Kidney tubule cell (primary cell): ENCODE results near the gene DNAJC5.

Source experiments
- DNase-seq: peaks from one replicate; pipeline ENCODE4 v3.0.0-alpha.2; 2018; ENCODE audit warnings: low spot score

The DNAJC5 gene

DNA sequence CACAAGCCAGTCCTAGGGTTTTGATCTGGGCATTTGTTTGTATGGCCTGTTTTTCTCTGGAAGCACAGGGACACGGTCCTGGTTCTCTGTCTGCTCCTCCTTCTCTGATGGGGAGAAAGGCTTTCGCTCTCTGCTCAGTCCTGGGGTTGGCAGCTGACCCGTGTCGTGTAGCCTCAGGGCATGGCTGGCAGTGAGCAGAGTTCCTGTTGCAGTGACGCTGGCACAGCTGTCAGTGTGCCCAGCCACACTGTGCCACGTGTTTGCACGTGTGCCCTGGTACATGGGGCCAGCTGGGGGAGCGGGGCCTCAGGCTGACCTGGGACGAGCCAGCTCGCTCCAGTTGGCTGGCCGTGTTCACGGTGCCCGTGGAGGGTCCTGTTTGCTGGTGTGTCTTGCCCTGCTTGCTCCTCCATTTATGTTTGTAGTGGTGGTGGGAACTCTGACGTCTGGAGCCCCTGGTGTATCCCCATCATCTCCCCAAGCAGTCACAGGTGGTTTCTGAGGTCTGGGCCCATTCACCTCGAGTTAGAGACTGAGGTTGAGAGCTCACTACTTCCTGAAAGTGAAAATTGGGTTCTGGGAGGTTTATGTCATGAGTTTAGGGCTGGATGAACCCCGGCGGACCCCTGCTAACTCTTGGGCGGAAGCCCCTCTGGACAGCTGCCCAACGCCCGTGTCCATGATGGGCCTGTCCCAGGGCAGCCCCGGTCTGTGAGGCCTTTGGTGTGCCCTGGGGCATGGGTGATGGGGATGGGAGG is 10.2 kb upstream of the DNAJC5 start:
- DNase-seq: no peak

DNA sequence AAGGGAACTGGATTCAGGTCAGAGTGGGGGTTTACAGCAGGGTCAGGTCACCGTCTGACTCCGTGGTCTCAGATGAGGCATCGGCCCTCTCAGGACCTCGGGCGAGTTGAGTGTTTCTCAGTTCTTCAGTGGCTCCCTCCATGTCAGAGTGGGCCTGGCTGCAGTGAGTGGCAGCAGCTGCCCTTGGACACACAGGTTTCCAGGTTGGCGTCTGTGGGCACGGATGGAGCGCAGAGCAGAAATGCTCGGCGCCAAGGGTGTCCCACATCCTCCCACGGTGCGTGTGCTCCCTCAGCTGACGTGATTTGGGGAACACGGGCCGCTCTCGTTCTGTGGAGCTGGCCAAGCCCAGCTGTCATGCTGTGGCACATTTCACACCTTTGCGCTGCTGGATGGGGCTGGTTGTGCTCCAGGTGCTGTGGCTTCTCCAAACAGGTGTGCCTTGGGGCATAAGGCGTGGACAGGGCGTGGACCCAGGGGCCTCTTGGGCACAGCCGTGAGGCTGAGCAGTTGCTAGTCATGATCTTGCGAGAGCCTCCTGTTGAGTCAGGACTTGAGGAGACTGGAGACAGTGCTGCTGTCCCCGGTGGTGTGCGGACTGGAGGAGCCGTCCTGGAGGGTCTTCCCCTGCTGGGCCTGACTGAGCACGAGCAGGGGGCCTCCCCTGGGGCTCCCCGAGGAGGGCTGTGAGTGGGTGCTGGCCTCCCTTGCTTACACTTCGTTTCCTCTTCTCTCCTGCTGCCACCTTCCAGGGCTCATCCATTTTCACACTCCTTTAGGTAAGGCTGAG is 9.5 kb upstream of the DNAJC5 start:
- DNase-seq: no peak

DNA sequence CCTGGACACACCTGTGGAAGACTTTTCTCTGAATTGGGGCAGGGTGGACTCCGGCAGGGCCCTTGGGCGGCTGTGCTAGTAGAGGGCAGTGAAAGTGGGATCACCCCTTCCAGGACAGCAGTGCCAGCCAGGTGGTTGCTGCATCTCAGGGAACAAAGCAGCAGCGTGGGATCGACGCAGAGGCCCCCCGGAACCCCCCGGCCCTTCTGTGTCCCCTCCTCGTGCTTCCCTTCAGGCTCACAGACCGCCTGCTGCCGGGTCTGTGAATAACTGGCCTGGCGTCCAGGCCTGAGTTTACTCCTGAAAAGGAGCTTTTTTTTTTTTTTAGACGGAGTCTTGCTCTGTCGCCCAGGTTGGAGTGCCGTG is 8.9 kb upstream of the DNAJC5 start:
- DNase-seq: no peak

DNA sequence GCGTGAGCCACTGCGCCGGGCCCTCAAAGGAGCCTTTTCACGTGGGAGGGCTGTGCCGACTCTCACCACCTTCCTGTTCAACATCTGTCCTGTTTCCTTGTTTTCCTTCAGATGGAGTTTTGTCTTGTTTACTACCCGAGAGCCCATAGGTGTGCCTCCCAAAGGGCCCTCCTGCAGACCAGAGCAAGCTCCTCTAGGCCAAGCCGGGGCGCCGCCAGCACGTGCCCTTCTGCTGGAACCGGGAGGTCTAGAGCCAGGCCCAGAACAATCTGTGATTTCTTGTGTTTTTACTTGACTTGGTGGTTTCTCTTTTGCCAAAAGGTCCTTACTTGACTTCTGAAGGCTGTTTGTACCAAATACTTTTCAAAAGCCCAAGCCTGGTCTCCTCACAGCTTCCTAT is 8.0 kb upstream of the DNAJC5 start:
- DNase-seq: no peak

DNA sequence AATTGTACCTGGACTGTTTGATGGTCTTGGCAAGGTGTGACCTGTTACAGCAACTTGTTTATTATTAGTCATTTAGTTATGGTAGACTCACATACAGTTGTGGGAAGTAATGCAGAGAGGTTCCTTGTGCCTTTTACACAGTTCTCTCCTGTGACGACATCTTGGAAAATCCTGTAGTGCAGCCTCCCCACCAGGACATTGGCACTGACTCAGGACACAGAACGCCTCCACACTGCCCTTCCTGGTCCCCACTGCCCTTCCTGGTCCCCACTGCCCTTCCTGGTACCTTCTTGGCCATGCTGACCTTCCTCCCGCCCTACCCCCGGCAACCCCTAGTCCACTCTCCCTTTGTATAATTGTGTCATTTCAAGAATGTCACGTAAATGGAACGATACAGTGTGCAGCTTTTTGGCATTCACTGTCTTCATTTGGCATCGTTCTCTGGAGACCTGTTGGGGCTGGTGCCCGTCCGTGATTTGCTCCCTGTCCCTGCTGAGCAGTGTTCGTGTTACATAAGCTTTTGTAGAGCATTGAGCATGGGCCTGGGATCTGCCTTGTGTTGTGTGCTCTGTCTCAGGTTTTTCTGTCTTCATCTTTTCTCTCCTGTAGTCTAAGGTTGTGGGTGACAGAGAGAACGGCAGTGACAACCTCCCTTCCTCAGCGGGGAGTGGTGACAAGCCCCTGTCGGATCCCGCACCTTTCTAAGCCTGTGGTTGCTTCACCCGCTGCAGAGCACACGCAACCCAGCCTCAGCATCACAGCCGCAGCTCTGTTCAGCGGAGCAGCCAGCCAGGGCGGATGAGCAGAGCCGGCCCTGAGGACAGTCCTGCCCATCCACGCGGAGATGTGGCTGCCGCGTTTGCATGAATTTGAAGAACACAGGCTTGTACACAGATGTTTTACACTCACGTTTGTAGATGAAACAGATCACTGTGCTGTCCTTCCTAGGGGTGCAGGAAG is 5.4 kb upstream of the DNAJC5 start:
- DNase-seq: no peak

DNA sequence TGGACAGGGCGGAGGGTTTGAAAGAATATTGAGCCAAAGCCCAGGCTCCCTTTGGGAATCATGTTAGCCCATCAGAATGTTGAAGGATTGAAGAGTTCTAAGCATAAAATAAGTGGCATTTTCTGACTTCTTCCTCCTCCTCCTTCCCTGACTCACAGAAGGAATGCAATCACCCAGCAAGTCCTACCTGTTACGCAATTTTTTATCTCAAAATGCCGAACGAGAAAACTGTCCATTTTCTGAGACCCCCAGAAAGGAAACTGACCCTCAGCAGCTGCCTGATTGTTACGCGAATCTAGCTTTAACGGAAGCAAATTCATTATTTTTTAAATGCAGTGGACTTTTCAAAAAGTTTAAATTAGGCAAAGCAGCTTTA is 4.7 kb upstream of the DNAJC5 start:
- DNase-seq: no peak

DNA sequence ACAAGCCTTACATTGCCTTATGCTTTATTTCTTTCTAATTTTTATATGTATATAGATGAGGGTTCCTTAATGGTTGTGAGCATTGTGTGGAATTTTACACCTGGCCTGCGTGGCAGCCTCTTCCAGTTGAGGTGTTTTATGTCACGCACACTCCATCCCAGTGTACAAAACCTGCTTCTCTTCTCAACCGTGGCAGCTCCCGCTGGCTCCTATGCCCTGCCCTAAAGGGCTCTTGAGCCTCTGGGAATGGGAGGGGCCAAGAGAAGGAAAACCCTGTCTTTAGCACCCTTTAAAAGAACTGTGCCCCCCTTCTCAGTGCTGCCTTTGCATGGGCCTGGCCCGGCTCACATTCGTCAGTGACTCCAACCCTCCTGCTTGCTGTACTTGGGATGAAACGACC is 4.3 kb upstream of the DNAJC5 start:
- no peak for DNase-seq

DNA sequence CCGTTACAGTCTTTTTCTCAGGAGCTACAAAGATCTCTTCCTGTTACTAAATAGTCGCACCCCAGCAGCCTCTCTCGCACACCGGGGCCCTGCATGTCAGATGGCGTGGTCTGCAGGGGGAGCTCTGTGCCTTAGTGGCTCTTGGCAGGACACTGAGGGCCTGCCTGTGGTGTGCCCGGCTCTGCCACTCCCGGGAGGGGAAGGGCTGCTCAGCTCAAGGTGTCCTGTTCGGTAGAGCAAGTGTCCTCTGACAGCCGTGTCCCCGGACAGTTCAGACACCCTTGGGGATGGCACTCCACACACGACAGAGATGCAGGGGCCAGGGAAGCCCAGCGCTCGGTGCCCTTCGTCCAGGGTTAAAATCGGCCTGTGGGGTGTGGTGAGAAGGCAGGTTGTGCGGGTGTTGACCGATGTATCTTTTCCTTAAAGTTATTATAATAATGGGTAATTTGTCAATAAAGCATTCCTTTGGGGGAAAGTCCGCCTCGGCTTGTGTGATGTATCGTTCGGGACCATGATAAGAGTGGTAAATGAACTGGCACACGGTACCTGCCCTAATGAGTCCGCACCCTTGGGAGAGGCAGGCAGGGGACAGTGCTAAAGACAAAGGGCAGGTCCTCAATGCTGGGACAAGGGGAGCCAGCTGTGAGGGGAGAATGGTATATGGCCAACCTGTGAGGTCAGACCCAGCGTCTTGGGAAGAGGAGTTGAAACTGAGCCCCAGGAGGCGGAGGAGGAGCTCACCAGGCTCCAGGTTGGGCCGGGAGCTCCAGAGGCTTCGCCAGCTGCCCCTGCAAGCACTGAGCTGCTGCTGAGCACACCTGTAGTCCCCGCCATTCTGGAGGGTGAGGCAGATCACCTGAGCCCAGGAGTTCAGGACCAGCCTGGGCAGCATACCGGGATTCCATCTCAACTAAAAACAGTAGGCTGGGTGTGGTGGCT is 3.6 kb upstream of the DNAJC5 start:
- DNase-seq: no peak

DNA sequence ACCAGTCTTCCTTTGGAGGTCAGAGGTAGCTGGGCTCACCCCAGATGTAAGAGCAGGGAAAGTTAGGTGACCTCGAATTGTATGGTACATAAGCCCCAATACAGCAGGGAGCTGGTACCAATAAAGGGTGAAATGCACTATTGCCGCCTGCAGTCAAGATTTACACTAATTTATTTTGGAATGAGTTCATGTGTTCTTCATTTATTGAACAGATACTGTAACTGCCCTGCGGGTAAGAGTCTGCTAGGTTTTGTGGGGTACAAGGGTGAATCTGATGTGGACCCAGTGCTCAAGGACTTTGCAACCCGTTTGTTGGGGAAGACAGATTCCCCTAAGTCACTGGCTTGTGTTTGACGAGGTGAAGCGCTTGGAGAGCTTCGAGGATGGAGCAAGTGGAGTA is 2.5 kb upstream of the DNAJC5 start:
- DNase-seq: no peak

DNA sequence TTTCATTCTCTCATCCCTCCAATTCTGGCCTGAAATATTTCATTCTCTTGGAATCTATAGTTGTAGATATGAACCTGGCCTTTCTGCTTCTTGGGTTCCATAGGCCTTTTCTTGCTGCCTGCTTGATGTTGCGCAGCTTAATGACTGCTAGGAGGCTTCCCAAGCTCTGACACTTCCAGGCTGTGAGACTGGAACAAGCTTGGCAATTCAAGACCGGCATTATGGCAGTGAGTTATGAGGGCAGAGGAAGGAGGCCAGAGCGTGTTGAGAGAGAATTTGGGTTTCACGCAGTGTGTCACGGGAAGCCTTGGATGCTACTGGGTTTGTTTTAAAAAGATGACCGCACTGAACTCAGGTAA is 948 bp upstream of the DNAJC5 start:
- peak; percentile 17 for DNase-seq

DNA sequence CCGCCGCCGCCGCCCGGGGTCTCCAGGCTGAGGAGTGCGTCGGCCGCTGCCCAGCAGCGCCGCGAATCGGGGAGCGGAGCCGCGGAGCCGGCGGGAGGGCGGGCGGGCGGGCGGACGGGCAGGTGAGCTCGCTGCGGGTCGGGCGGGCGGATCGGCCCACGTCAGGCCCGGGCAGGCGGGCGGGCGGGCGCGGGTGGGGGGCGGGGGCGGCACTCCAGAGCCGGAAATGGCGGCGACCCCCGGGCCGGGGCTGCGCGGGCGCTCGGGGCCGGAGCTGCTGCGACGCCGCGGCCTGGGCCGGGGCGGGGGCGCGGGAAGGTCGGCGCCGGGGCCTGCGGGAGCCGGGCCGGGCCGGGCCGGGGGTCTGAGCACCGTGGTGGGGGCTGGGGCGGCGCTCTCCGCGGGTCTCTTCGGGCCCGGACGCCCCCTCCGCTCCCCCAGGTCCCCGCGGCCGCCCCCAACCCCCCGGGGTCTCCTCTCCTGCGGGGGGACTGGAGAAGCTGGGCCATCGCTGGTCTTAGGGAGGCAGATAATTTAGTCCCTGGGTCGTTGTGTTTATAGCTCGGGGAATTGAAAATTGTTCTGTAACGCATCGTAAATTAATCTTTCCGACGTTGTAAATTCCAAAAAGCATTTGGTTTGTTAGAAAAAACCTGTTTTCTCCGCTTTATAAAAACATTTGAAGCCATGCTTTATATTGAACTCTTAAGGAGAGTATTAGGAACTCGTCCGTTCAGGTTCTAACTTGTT is 451 bp downstream of the DNAJC5 start:
- no peak for DNase-seq

DNA sequence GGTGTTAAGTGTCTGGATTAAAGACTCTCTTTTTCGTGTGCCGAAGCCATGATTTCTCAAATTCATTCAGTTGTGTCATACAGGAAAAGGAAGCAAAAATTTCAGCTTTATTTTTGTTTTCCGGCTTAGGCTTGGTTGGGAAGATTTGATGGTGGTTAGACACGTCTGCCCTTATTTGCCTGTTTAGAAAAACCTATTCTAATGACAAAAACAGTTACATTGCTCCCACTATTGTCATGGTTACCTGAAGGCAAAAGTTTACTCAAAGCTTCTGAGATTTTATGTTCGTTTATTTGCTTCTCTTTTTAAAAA is 982 bp downstream of the DNAJC5 start:
- peak; percentile 32 for DNase-seq

DNA sequence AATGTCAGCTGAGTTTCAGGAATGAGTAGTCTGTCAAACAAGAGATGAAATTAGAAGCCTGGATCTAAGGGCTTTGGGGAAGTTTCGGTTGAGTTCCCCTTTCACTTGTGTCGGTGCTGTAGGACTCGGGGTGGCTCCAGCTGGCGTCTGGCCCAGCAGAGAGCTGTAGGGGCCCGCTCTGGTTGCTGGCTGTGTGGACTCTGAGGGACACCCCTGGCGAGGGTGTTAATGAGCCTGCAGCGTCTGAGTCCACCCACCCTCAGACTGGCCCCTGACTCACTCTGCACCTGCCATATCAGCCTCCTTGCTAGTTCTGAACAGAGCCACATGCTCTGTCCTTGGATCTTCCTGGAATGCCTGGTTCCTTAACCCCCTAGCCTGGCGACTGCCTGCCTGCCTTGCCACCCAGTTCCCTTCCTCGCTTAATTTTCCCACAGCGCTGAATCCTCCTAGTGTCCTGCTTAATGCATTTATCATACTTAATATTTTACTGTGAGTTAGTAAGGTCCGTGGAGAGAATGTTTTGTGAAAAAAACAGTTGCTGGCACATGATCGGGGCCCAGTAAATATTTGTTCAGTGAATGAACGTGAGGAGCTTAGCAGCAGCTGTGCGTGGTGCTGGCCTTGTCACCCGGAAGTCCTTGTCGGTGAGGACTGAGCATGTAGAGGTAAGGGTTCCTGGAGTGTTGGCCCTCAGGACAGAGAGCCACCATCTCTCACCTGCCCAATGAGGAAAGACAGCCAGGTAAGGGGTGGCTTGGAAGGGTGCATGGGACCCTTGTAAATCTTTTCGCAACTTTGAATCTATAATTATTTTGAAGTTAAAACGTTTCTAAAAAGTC is 1.6 kb downstream of the DNAJC5 start:
- peak; percentile 71 for DNase-seq

DNA sequence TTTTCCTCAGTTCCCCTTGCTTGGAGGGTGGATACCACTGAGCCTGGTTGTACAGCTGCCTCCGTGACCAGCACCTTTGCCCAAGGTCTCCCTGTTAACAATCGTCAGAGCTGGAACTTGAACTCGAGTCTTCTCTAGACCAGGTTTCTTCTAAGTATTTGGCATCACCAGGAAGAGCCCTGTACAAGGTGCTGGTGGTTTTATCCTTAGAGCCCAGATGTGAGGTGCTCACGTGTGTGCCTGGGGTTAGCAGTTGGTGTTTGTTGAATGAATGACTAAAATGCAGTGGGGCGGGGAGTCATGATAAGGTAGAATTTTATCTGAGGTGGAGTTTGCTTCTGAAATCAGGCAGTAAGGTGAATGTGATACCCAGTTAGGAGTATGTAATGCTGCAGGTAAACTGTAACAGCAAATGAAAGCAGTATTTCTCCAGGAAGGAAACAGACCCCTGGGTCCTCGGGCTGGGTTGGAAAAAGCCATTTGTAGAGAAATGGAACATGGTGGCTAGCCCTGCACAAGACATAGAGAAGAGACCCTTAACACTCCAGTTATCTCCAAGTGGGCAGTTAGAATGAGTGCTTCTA is 3.1 kb downstream of the DNAJC5 start:
- no peak for DNase-seq

DNA sequence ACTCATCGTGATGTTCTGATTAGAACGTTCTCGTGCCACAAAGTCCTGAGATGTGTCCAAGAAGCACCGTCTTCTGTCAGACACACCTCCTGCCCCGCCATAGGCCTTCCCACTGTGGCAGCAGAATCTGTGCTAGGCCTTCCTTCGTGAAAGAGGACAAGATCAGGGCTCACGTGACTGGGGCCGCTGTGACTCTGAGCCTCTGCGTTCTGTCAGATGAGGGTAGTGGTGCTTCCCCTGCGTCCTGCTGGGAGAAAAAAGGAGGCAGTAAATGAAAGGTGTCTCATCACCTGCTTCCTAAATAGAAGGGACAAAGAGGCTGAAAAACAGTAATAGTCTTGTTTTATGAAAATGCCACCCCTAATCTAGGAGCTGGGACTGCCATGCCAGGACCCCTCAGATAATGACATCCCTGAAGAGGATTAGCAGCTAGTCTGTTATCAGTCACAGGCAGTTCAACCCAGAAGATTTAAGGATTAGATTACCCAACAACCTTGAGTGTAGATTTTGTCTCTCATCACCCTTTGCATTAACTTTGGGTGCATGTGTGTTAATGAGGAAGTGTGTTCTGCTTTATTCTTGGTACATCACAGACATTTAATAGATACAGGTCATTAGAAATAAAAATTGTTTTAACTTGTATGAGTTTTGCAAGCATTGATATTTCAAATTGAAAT is 4.1 kb downstream of the DNAJC5 start:
- DNase-seq: no peak

DNA sequence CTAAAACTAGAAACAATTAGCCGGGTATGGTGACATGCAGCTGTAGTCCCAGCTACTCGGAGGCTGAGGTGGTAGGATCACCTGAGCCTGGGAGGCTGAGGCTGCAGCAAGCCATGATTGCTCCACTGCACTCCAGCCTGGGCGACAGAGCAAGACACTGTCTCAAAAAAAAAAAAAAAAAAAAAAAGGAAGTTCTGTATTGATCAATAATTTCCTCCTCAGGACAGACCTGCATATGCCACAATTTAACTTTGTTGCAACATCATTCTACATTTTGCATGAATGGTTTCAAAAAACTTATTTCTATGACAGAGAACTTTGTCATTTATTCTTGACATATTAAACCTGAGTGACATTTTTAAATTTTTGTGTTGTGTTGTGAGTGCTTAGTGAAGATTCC is 5.5 kb downstream of the DNAJC5 start:
- DNase-seq: no peak

DNA sequence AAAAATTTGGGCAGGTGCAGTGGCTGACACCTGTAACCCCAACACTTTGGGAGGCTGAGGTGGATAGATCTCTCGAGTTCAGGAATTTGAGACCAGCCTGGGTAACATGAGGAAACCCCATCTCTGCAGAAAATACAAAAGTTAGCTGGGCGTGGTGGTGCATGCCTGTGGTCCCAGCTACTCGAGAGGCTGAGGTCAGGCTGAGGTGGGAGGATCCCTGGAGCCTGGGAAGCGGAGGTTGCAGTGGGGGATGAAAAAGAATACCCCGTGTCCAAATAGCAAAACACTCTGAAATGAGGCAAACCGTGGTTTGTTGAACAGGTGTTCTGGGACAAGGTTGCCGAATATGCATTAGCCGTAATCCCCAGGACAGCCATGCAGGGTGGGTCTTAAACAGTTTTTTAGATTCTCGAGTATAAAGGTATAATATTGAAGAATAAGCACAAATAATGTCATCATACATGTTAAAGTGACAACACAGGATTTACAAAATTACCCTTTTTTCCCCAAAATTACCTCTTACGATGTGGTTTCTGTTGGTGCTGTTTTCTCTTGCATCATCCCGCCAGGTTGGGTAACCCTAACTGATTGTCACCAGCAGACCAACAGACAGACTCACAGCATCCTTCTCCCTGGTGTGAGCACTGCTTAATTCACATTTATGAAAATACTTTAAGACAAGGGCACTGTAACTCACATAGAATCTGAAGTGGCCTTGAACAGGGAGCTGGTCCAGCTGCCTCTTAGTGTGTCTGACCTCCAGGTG is 9.1 kb downstream of the DNAJC5 start:
- DNase-seq: no peak

DNA sequence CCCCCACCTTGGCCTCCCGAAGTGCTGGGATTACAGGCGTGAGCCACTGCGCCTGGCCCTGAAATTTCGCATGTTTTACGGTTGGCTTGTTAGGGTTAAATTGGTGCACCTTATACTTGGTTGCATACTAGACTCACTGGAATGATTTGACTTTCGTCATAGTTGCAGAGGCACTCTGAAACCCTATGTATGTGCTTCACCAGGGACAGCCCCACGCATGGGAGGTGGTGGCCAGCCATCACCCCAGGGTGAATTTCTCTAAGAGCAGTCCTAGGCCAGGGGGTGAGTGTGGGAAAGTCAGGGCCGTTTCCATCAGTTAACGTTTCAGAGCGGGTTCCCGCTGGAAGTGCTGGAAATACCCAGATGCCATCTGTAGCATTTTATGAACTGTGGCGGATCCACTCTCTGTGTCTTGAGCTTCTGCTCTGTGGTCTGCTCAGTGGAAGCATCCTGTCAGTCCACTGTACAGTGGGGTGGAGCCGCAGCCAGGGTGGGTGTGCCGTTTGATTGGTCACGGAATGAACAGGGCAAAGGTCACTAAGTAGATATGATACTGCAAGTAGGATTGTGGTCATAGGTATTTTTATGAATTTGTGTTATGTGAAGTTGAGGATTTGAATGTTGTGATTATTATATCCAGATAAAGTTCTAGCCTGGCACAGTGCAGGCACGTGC is 13.2 kb downstream of the DNAJC5 start:
- peak; percentile 29 for DNase-seq
